ENCODE data around the gene HMCN1.
"Not testable (repeated sequence)": the region's sequence is repeated elsewhere in the genome, so short reads cannot be mapped to it uniquely, and the experiment has no call there.

HMCN1 gene

GRCh38 chr1:185774394-185774793 is 40.2 kb downstream of the HMCN1 start:
- H3K9me3 ChIP-seq (ENCODE audit: severe bottlenecking): no peaks in the 10 kb centered on the region
- no peak overlapping the region for H3K27ac ChIP-seq (ENCODE audit: poor library complexity, severe bottlenecking)
- no peaks in the 10 kb centered on the region for H3K27me3 ChIP-seq (ENCODE audit: insufficient read depth, poor library complexity, severe bottlenecking)
- H3K36me3 ChIP-seq (ENCODE audit: low read depth): no peaks in the 10 kb centered on the region; the same call in 1 of the 2 replicates
- ATAC-seq (ENCODE audit: low read depth): no peak
- no peak for TF ChIP-seq CTCF (IDR thresholded peaks at IDR 0.05; ENCODE audit: poor library complexity, severe bottlenecking)
- no peak for DNase-seq (ENCODE audit: low spot score)
- no peaks in the 10 kb centered on the region for H3K4me1 ChIP-seq (ENCODE audit: insufficient read depth, poor library complexity, severe bottlenecking)
- no peak overlapping the region for H3K4me3 ChIP-seq (ENCODE audit: severe bottlenecking)

GRCh38 chr1:185775501-185775900 is 41.3 kb downstream of the HMCN1 start:
- DNase-seq (ENCODE audit: low spot score) (no peak), ATAC-seq (ENCODE audit: low read depth) (no peak)
- no peaks in the 10 kb centered on the region for H3K4me1 ChIP-seq (ENCODE audit: insufficient read depth, poor library complexity, severe bottlenecking)
- no peaks in the 10 kb centered on the region for H3K9me3 ChIP-seq (ENCODE audit: severe bottlenecking)
- H3K27ac ChIP-seq (ENCODE audit: poor library complexity, severe bottlenecking): no peak overlapping the region
- TF ChIP-seq CTCF (IDR thresholded peaks at IDR 0.05; ENCODE audit: poor library complexity, severe bottlenecking): no peak
- H3K27me3 ChIP-seq (ENCODE audit: insufficient read depth, poor library complexity, severe bottlenecking): no peaks in the 10 kb centered on the region
- H3K4me3 ChIP-seq (ENCODE audit: severe bottlenecking): no peak overlapping the region
- no peaks in the 10 kb centered on the region; the same call in 1 of the 2 replicates for H3K36me3 ChIP-seq (ENCODE audit: low read depth)

GRCh38 chr1:185776522-185776921 is 42.3 kb downstream of the HMCN1 start:
- ATAC-seq (ENCODE audit: low read depth) (no peak), DNase-seq (ENCODE audit: low spot score) (no peak)
- TF ChIP-seq CTCF (IDR thresholded peaks at IDR 0.05; ENCODE audit: poor library complexity, severe bottlenecking): no peak
- Histone ChIP-seq H3K9me3 (ENCODE audit: severe bottlenecking) (no peaks in the 10 kb centered on the region), H3K36me3 (ENCODE audit: low read depth) (no peaks in the 10 kb centered on the region; the same call in 1 of the 2 replicates), H3K4me3 (ENCODE audit: severe bottlenecking) (no peak overlapping the region), H3K27ac (ENCODE audit: poor library complexity, severe bottlenecking) (no peak overlapping the region), H3K27me3 (ENCODE audit: insufficient read depth, poor library complexity, severe bottlenecking) (no peaks in the 10 kb centered on the region), H3K4me1 (ENCODE audit: insufficient read depth, poor library complexity, severe bottlenecking) (no peaks in the 10 kb centered on the region)

GRCh38 chr1:185783860-185784259 is 49.7 kb downstream of the HMCN1 start:
- not testable (repeated sequence) for ATAC-seq (ENCODE audit: low read depth); H3K4me3 ChIP-seq (ENCODE audit: severe bottlenecking); H3K27me3 ChIP-seq (ENCODE audit: insufficient read depth, poor library complexity, severe bottlenecking); H3K36me3 ChIP-seq (ENCODE audit: low read depth); DNase-seq (ENCODE audit: low spot score); H3K9me3 ChIP-seq (ENCODE audit: severe bottlenecking); H3K27ac ChIP-seq (ENCODE audit: poor library complexity, severe bottlenecking); H3K4me1 ChIP-seq (ENCODE audit: insufficient read depth, poor library complexity, severe bottlenecking)

- H3K4me1 ChIP-seq (ENCODE audit: insufficient read depth, poor library complexity, severe bottlenecking): no peaks in the 10 kb centered on the region
- ATAC-seq (ENCODE audit: low read depth) (no peak), DNase-seq (ENCODE audit: low spot score) (no peak)
- H3K4me3 ChIP-seq (ENCODE audit: severe bottlenecking): no peak overlapping the region
- no peaks in the 10 kb centered on the region for H3K36me3 ChIP-seq (ENCODE audit: low read depth)
- no peak overlapping the region for H3K27ac ChIP-seq (ENCODE audit: poor library complexity, severe bottlenecking)
- TF ChIP-seq CTCF (IDR thresholded peaks at IDR 0.05; ENCODE audit: poor library complexity, severe bottlenecking): no peak
- H3K9me3 ChIP-seq (ENCODE audit: severe bottlenecking): peaks cover 3% of the 10 kb centered on the region
- H3K27me3 ChIP-seq (ENCODE audit: insufficient read depth, poor library complexity, severe bottlenecking): no peaks in the 10 kb centered on the region
Measured at GRCh38 chr1:185785586-185785985, 51.4 kb downstream of the HMCN1 start.

Measured in RWPE2 (cell line).